Heart left ventricle (tissue), 16 donors: ENCODE data around the gene NAP1L4. TPM values are rescaled to one million over a fixed set of nuclear protein-coding genes. Genes with fewer than 3 reads are reported as not detected.

Source experiments
- ATAC-seq, 4 donors: fragments of 200-7000 bp; cut with Tn5 transposase; one replicate each; pipeline ENCODE4 v1.9.1; 2020 to 2022; ENCODE audit warnings: moderate library complexity in 4 of 4, mild to moderate bottlenecking in 3 of 4, moderate number of reproducible peaks in 1 of 4
- DNase-seq, 5 donors: peaks; one replicate each; pipeline ENCODE4 v3.0.0-alpha.2; 2020
- H3K27ac ChIP-seq, 12 donors: fragments of 200-600 bp; sonication (generic) in 4 of 12; one replicate each; pipeline versions ENCODE4 v1.5.0 to v1.8.0; 2016 to 2022; ENCODE audit warnings: mild to moderate bottlenecking in 2 of 12
- H3K27me3 ChIP-seq, 9 donors: fragments of 200-600 bp; sonication (generic) in 2 of 9; one replicate each; pipeline versions ENCODE4 v1.5.1 to v1.8.0; 2016 to 2022; ENCODE audit warnings: mild to moderate bottlenecking in 3 of 9
- H3K36me3 ChIP-seq, 9 donors: fragments of 200-600 bp; sonication (generic) in 2 of 9; one replicate each; pipeline versions ENCODE4 v1.5.0 to v1.8.0; 2018 to 2022; ENCODE audit warnings: mild to moderate bottlenecking in 2 of 9
- H3K4me1 ChIP-seq, 12 donors: fragments of 200-600 bp; sonication (generic) in 4 of 12; one replicate each; pipeline versions ENCODE4 v1.5.0 to v1.8.0; 2016 to 2022; ENCODE audit warnings: mild to moderate bottlenecking in 3 of 12
- H3K4me3 ChIP-seq, 12 donors: fragments of 200-600 bp; sonication (generic) in 4 of 12; one replicate each; pipeline versions ENCODE4 v1.5.0 to v1.8.0; 2017 to 2022; ENCODE audit warnings: mild to moderate bottlenecking in 9 of 12, moderate library complexity in 4 of 12
- H3K9me3 ChIP-seq, 12 donors: fragments of 200-600 bp; sonication (generic) in 4 of 12; one replicate each; pipeline versions ENCODE4 v1.5.0 to v1.8.0; 2016 to 2022; ENCODE audit warnings: mild to moderate bottlenecking in 1 of 12
- POLR2A ChIP-seq, 2 donors: fragments of 450-650 bp; IDR thresholded peaks; one replicate each; pipeline ENCODE4 v1.6.1; 2017; ENCODE audit warnings: antibody characterized with exemption in 2 of 2, mild to moderate bottlenecking in 2 of 2, moderate library complexity in 2 of 2
- WGBS, 4 donors: extraction: QIAGEN DNeasy Blood & Tissue Kit in 2 of 4; methylation state at CpG; one replicate each; pipeline versions ENCODE4 v1.1.5 to v1.1.7; 2013 to 2018; 5-methylcytosine and 5-hydroxymethylcytosine counted together
- intact Hi-C, 10 donors: fragments of 100-400 bp; cut with DNase I; formaldehyde crosslinking; loops; one replicate each; pipeline versions ENCODE4 v1.11.1 to v1.14.2; 2022
- polyA plus RNA-seq, 2 donors: library from polyadenylated mRNA; stranded (reverse); fragments of 200-250 nt; gene quantifications; one replicate each; pipeline ENCODE4 v1.2.3, GENCODE V29; 2013
- total RNA-seq, 9 donors: library from RNA; depleted of rRNA in 2 of 9; stranded (reverse); fragments of >200 nt in 2 of 9; fragmentation: NEBNext Ultra II Directional in 3 of 9; extraction: Animal tissue kit (Norgen Biotek cat#: 25700) in 3 of 9; gene quantifications; one replicate each; pipeline versions ENCODE4 v1.1.0 to v1.2.4, GENCODE V29; 2016 to 2023
- TF ChIP-seq, protein P1 (sequence below), 12 donors: fragments of 200-600 bp; sonication (generic) in 4 of 12; IDR thresholded peaks; one replicate each; pipeline versions ENCODE4 v1.5.0 to v1.8.0; 2018 to 2022; ENCODE audit warnings: antibody characterized with exemption in 12 of 12, mild to moderate bottlenecking in 5 of 12
- donor health status: ischemic (EF 13 %, LVEDD 7.1; RV severe dilation, severe dysfunction).
- donor health status: healthy with polysubstance abuse.
- donor health status: DM: no; HTN: yes; CAD: no.
- donor health status: DM: no; HTN: no; CAD: no.
- donor health status: ischemic (EF 25% LVEDD 6.9; RV normal size, moderate dysfunction).
- donor health status: ischemic (EF 25% LVEDD 5.7; RV mildly dilated, moderate dysfunction).
- donor health status: healthy.
- donor health status: DM: yes; HTN: yes; CAD: no.
- donor health status: ischemic (EF 35%, LVEDD 5.7; RV mildly dilated, moderate dysfunction).
- donor health status: nonischemic (EF 11% LVEDD 7.7; RV severe dilation, severe dysfunction).
- donor health status: DM: yes; HTN: yes; CAD: no.
- donor health status: PGD.
- donor health status: ischemic (EF 29% LVEDD 5.4; RV normal size, mild dysfunction).
- donor health status: nonischemic (EF 23%, LVEDD 6.1; RV moderate dilation, normal function).

The NAP1L4 gene
- total and polyA plus RNA-seq, 11 donors: 119 to 216 (median 167) TPM

DNA sequence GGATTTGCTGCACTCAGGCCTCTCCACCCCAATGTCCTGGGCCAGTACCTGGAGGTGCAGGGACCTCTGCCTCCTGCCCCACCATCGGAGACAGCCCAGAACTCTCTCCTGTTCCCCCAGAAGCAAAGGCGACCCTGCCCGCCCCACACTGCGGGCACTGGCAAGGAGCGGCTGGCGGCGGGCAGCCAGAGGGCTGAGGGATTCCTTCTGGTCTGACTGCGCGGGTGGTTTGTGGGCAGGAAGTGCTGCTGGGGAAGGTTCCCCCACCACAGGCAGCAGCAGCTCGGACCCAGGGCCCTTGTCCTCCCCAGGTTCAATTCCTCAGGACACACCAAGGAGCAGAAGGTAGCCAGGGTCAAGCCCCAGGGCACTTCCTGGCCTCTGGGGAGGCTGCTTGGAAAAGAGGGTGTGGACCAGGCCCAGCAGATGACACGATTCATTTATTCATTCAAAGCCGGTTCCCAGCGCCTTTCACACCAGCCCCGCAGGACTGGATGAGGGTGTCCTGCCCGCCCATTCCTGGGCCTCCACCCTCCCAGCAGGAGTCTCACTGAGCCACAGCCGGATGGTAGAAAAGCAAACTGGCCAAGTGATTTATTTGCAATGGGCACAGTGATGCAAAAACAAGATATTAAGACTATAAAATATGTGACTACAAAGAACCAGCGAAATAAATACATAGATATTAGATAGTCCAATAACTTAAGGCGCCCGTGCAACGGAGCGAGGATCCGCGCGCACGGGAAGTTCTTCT is 64.1 kb downstream of the NAP1L4 start:
- TF ChIP-seq, protein P1, sequence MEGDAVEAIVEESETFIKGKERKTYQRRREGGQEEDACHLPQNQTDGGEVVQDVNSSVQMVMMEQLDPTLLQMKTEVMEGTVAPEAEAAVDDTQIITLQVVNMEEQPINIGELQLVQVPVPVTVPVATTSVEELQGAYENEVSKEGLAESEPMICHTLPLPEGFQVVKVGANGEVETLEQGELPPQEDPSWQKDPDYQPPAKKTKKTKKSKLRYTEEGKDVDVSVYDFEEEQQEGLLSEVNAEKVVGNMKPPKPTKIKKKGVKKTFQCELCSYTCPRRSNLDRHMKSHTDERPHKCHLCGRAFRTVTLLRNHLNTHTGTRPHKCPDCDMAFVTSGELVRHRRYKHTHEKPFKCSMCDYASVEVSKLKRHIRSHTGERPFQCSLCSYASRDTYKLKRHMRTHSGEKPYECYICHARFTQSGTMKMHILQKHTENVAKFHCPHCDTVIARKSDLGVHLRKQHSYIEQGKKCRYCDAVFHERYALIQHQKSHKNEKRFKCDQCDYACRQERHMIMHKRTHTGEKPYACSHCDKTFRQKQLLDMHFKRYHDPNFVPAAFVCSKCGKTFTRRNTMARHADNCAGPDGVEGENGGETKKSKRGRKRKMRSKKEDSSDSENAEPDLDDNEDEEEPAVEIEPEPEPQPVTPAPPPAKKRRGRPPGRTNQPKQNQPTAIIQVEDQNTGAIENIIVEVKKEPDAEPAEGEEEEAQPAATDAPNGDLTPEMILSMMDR (IDR thresholded peaks at IDR 0.05): no peak
- TF ChIP-seq POLR2A (IDR thresholded peaks at IDR 0.05): no peak
- H3K36me3 ChIP-seq: no peaks in the 10 kb centered on the region
- peaks cover 7 to 43% (median 25%) of the 10 kb centered on the region in 9 donors for H3K27me3 ChIP-seq
- peak overlapping the region; percentile 36 to 65 (median 50) for H3K4me3 ChIP-seq
- peaks cover 4 to 36% (median 17%) of the 10 kb centered on the region in 12 donors for H3K4me1 ChIP-seq
- no peaks in the 10 kb centered on the region for H3K9me3 ChIP-seq
- H3K27ac ChIP-seq: no peak overlapping the region
- ATAC-seq: no peak
- intact Hi-C loops: no loop called here
- DNase-seq: peak in 3 of 5 donors; percentile 19 to 51 (median 23)
- WGBS, 4 donors: 51 to 53% (median 52%) methylated on average over 23 to 25 of the region's 25 CpGs

DNA sequence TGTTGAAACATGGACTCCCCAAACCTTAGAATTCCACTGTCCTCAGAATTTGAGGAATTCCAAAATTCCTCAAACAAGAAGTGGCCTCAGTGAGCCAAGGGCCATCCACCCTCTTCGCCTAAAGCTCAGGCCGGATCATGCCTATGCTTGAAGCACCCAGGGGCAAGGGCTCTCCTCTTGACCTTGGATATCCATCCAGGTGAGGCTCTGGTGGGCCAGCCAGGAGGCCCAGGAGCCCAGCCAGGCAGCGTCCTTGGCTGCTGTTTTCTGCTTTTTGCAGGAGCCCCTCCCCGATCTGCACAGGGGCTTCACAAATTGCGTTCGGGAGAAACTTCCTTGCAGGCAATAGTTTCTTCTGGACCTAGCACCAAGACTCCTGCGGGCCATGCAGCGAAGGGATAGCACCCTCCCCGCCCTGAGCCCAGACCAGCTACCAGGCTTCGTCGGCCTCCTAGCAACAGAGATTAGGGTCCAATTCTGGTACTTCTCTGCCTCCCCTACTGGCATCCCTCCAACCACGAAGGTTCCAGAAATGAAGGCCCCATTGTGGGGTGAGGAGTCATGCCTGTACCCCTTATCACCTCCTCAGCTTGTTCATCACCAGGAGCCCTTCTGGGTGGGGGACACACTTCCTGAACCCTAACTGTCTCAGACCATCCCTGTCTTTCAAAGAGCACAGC is 64.9 kb downstream of the NAP1L4 start:
- DNase-seq (peak in 3 of 5 donors; percentile 18 to 49 (median 26)), ATAC-seq (no peak)
- Histone ChIP-seq H3K27ac (no peak overlapping the region), H3K4me1 (peaks cover 4 to 36% (median 17%) of the 10 kb centered on the region in 12 donors), H3K36me3 (no peaks in the 10 kb centered on the region), H3K4me3 (no peak overlapping the region), H3K27me3 (peaks cover 7 to 43% (median 25%) of the 10 kb centered on the region in 9 donors), H3K9me3 (no peaks in the 10 kb centered on the region)
- intact Hi-C loops: no loop called here
- TF ChIP-seq POLR2A (IDR thresholded peaks at IDR 0.05): no peak
- TF ChIP-seq, protein P1 (IDR thresholded peaks at IDR 0.05): no peak
- WGBS, 4 donors: 86 to 91% (median 87%) methylated on average over 11 to 12 of the region's 12 CpGs

DNA sequence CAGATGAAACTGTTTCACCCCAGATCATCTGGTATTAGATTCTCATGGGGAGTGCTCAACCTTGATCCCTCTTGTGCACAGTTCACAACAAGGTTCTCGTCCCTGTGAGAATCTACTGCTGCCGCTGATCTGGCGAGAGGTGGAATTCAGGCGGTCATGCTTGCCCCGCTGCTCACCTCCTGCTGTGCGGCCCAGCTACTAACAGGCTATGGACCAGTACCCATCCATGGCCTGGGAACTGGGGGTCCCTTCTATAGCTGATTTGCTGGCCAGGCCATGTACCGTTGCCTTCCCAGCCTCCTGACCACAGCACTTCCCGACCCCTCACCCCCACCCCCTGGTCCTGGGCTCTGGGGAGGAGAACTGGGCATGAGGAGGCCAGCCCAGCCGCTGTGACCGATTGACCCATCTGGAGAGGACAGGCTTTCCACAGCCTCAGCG is 65.5 kb downstream of the NAP1L4 start:
- peak in 3 of 5 donors; percentile 15 to 40 (median 21) for DNase-seq
- intact Hi-C loops: no loop called here
- no peaks in the 10 kb centered on the region for H3K36me3 ChIP-seq
- peaks cover 4 to 36% (median 17%) of the 10 kb centered on the region in 12 donors for H3K4me1 ChIP-seq
- no peaks in the 10 kb centered on the region for H3K9me3 ChIP-seq
- H3K27ac ChIP-seq: no peak overlapping the region
- WGBS, 4 donors: 91 to 98% (median 93%) methylated on average over 8 to 11 of the region's 11 CpGs
- TF ChIP-seq, protein P1 (IDR thresholded peaks at IDR 0.05): no peak
- TF ChIP-seq POLR2A (IDR thresholded peaks at IDR 0.05): no peak
- H3K4me3 ChIP-seq: no peak overlapping the region
- H3K27me3 ChIP-seq: peaks cover 7 to 43% (median 25%) of the 10 kb centered on the region in 9 donors
- ATAC-seq: no peak
